Coronary artery (tissue), 2 donors: ENCODE measurements around the gene RPS6KL1.
A peak's percentile ranks its signal among the peaks of the same experiment; 100 is the strongest.
"Not testable (repeated sequence)": the region's sequence is repeated elsewhere in the genome, so short reads cannot be mapped to it uniquely, and the experiment has no call there.

ENCODE experiments used
- DNase-seq: peaks from one replicate; pipeline ENCODE4 v3.0.0-alpha.2; 2017; ENCODE audit warnings: low spot score
- H3K27ac ChIP-seq, 2 donors: fragments of 200-600 bp; sonication (generic); one replicate each; pipeline ENCODE4 v1.5.1; 2016 to 2019
- H3K4me3 ChIP-seq: fragments of 200-600 bp; sonication (generic); 2 replicates; pipeline ENCODE4 v1.5.1; 2016; ENCODE audit warnings: mild to moderate bottlenecking, moderate library complexity
- CTCF ChIP-seq: fragments of 200-600 bp; sonication (generic); IDR thresholded peaks from one replicate; pipeline ENCODE4 v1.5.1; 2019; ENCODE audit warnings: antibody characterized with exemption

The RPS6KL1 gene

GRCh38 chr14:74935360-74935680 is 12.3 kb upstream of the RPS6KL1 start:
- H3K27ac ChIP-seq = peak overlapping the region in 1 of 2 donors; percentile 56
- DNase-seq = no peak
- no peak for TF ChIP-seq CTCF
- no peak overlapping the region for H3K4me3 ChIP-seq

GRCh38 chr14:74934476-74935359 is 11.7 kb upstream of the RPS6KL1 start:
- Histone ChIP-seq H3K4me3 (no peak overlapping the region), H3K27ac (peak overlapping the region in 1 of 2 donors; percentile 56)
- no peak for TF ChIP-seq CTCF
- no peak for DNase-seq

- DNase-seq = no peak
These were observed 11.0 kb upstream of the RPS6KL1 start for GRCh38 chr14:74934041-74934440.

DNA sequence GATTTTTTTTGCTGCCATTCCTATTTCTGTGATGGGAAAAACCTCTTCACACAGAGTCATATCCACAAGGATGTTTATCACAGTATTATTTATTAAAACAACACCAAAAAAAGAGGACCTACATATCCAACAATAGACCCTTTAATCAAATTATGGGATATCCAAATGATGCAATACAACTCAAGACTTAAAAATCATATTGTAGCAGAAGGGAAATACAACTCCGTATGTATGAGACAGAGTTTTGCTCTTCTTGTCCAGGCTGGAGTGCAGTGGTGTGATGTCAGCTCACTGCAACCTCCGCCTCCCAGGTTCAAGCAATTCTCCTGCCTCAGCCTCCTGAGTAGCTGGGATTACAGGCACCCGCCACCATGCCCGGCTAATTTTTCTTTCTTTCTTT is 9.9 kb upstream of the RPS6KL1 start:
- H3K27ac ChIP-seq = peak overlapping the region in 1 of 2 donors; percentile 31
- DNase-seq, H3K4me3 ChIP-seq: not testable (repeated sequence)

More at GRCh38 chr14:74934041-74934440, 11.0 kb upstream of the RPS6KL1 start:
- peak overlapping the region in 1 of 2 donors; percentile 56 for H3K27ac ChIP-seq
- H3K4me3 ChIP-seq = no peak overlapping the region
- no peak for TF ChIP-seq CTCF

- DNase-seq = no peak
- Histone ChIP-seq H3K4me3 (no peak overlapping the region), H3K27ac (peak overlapping the region in 1 of 2 donors; percentile 31)
- no peak for TF ChIP-seq CTCF
These were observed 9.4 kb upstream of the RPS6KL1 start for GRCh38 chr14:74932401-74932901.

DNA sequence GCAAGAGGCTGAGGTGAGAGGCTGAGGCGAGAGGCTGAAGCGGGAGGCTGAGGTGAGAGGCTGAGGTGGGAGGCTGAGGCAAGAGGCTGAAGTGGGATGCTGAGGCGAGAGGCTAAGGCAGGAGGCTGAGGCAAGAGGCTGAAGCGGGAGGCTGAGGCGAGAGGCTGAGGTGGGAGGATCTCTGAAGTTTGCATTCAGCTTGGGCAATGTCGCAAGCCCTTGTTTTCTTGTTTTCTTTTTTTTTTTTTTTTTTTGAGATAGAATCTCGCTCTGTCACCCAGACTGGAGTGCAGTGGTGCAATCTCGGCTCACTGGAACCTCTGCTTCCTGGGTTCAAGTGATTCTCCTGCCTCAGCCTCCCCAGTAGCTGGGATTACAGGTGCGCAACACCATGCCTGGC is 8.7 kb upstream of the RPS6KL1 start:
- DNase-seq, H3K4me3 ChIP-seq, H3K27ac ChIP-seq: not testable (repeated sequence)

DNA sequence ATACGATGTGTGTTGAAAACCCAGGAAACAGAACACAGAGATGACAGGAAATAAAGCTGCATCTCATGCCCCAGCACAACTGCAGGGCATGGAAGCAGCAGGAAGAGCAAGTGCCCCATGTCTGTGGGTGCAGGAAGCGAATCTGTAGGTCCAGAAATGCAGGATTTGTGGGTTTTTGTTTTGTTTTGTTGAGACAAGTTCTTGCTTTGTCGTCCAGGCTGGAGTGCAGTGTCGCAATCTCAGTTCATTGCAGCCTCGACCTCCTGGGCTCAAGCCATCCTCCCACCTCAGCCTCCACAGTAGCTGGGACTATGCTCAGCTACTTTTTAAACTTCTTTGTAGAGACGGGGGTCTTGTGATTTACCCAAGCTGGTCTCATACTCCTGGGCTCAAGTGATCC is 6.2 kb upstream of the RPS6KL1 start:
- Histone ChIP-seq H3K4me3 (no peak overlapping the region), H3K27ac (no peak overlapping the region)
- no peak for DNase-seq
- no peak for TF ChIP-seq CTCF

DNA sequence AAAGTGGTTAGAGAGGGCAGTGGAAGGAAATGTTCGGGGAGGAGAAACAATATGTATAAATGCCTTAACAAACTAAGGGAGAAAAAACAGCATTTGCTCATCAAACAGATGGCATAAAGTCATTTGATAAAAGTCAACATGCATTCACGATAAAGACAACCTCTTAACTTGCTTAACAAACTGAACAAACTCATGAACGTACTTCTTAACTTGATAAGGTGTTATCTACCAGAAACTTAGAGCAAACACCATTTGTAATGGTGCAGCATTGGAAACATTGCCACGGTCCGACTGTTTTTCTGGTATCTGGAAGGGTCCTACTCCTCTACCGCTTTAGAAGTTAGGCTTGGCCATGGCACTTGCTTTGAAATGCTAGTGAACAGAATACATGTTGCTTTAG is 4.2 kb upstream of the RPS6KL1 start:
- Histone ChIP-seq H3K4me3 (no peak overlapping the region), H3K27ac (no peak overlapping the region)
- no peak for DNase-seq
- TF ChIP-seq CTCF = no peak
